Adrenal gland (tissue), 5 donors: ENCODE measurements around the gene SERAC1.

Source experiments
- CTCF ChIP-seq, 6 experiments: fragments of 450-650 bp in 4 of 6; fragments of 200-600 bp in 2 of 6; sonication (generic) in 1 of 6; IDR thresholded peaks; 1 replicate in 5 of 6; 2 replicates in 1 of 6; pipeline versions ENCODE4 v1.5.1 to v1.8.0; 2016 to 2021; ENCODE audit warnings: antibody characterized with exemption in 6 of 6, mild to moderate bottlenecking in 2 of 6, moderate library complexity in 1 of 6
- POLR2A ChIP-seq, 2 donors: fragments of 450-650 bp; IDR thresholded peaks; one replicate each; pipeline ENCODE4 v1.6.1; 2017; ENCODE audit warnings: antibody characterized with exemption in 2 of 2, mild to moderate bottlenecking in 2 of 2, moderate library complexity in 1 of 2
- donor health status: DM: no; HTN: no; CAD: no.

GRCh38 chr6:158068156-158068892 is 99.7 kb downstream of the SERAC1 start:
- TF ChIP-seq POLR2A (IDR thresholded peaks at IDR 0.05): no peak
- TF ChIP-seq CTCF (IDR thresholded peaks at IDR 0.05): no peak
